ENCODE results near the gene WDR5. TPM values are rescaled to one million over a fixed set of nuclear protein-coding genes. Genes with fewer than 3 reads are reported as not detected.

Gene WDR5
- total RNA-seq, 2 donors from 2014 or later: 16.0 to 20.3 TPM

GRCh38 chr9:134130503-134131375 is 5.1 kb upstream of the WDR5 start:
- ATAC-seq (peak; percentile 49 to 59), DNase-seq (peak; percentile 62)
- intact Hi-C loops (cut with DNase I): loop anchor here in 1 of 2 donors (10.0 kb wide), 1 partner anchor 66 kb away; the partner anchor contains the start of gene BRD3

DNA sequence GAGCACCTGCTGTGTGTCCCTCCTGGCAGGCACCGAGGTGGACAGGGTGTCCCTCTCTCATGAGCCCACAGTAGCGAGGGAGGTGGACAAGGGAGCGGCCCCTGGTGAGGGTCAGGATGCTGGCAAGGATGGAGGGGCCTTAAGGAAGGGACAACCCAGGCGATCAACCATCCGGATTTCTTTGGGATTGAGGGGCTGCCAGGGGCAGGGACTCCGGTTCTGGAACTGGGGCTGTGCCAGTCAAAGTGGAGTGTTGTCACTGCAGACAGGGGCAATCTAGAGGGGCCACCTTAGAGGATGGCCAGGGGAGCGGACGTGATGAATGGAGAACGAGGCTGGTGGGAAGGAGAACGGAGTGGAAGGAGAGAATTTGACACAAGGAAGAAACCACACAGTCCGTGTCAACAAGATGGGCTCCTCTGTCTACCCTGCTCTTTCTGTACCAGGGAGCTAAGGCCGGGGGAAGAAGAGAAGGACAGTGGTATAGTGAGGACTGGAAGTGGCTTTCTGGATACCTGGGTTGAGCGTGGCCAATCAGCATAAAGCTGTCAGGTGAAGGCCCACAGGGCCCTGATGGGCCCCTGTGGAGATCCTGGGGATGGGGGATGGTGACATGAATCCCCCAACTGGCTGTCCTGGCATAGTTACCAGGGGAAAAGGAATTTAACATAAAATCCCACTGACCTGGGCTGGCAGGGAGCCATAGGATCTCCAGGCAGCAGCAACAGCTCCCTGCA is 4.2 kb upstream of the WDR5 start:
- intact Hi-C loops (cut with DNase I): loop anchor here in 1 of 2 donors (10.0 kb wide), 1 partner anchor 67 kb away; the partner anchor contains the start of gene BRD3
- DNase-seq (no peak), ATAC-seq (no peak)

DNA sequence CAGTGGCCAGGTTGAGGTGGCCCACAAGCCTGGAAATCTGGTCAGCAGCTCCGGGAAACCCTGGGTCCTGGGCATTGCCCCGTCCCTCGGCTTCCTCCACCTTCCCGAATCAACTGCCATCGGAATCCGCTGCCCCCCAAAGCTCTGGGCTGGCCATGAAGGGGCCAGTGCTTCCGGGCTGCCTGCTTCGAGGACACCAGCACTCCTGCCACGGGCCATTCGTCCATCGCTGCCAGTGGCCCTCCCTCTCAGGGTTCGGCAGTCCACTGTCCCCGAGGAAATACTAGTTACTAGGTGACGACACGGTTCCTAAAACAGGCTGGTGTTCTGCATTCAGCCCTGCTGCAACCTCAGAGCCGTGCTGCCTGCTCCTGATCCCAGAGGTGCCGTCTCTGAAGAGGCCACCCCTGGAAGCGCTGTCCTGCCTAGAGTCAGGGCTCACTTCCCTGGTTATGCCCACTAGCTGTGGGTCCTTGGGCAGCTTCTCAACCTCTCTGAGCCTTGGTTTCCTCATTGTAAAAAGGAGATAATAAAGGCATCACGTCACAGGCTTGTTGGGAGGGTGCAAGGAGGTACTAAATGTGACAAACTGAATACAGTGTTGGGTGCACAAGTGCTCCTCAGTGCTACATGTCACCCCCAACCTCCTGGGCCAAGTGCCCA is 3.5 kb upstream of the WDR5 start:
- ATAC-seq: no peak
- DNase-seq: no peak
- intact Hi-C loops (cut with DNase I): loop anchor here in 1 of 2 donors (10.0 kb wide), 1 partner anchor 68 kb away; the partner anchor contains the start of gene BRD3

DNA sequence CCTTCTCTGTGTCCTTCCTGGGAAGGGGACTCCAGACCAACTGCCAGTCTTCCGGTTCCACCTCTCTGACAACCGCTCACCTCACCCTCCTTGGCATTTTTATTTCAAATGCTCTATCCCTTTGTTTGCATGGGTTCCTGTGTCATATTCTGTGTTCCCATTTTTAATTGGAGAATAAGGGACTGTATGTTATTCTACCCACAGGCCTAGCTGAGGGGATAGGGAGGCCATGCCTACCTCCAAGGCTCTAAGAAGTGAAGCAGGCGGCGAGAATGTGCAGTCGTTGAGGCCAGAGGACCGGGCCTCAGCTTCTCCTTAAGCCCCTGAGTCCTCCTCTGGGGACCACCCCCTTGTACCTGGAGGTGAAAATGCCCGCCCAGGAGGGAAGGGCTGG is 936 bp upstream of the WDR5 start:
- intact Hi-C loops (cut with DNase I): loop anchor here in 1 of 2 donors (10.0 kb wide), 1 partner anchor 70 kb away; the partner anchor contains the start of gene BRD3
- ATAC-seq: no peak
- DNase-seq: no peak

DNA sequence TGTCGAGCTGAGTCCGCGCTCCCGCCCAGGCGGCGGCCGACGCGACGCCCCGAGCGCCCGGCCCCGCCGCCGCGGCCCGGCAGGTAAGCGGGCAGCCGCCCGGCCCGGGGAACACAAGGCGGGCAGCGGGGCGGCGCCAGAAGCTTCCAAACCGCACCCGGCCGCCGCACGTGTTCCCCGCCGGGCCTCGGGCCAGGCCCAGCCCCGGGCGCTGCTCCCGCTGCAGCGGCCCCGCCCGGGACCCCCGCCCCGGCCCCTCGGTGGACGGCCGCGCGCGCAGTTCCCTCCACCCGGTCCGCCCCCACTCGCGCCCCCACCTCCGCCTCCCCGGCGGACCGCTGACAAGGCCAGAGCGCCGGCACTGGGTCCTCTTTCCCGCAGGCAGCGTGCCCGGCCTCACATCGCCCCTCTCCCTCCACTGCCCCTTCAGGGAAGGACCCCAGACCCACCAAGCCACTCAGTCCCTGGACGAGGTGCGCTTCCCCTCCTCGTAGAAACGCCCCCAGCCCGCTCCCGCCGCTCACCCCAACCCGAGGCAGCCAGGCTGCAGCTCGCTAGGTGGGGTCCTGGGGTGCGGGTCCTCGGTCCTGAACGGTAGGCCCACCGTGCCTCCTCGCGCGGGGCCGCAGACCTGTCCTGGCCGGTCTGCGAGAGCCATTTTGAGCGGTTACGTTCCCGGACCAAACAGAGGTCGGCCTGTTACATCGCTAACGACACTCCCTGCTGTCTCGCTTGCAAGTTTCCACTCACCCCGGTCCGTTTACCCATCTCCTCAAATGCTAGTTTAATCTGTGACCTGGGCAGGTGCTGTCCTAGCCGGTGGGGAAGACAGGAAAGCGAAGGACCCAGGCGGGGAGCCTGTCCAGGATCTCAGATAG is 475 bp downstream of the WDR5 start:
- intact Hi-C loops (cut with DNase I): loop anchor here in 1 of 2 donors (10.0 kb wide), 1 partner anchor 72 kb away; the partner anchor contains the start of gene BRD3
- no peak for DNase-seq
- ATAC-seq: peak in 1 of 2 donors; percentile 5

GRCh38 chr9:134136996-134137299 is 1.1 kb downstream of the WDR5 start:
- no peak for DNase-seq
- intact Hi-C loops (cut with DNase I): loop anchor here in 1 of 2 donors (10.0 kb wide), 1 partner anchor 72 kb away; the partner anchor contains the start of gene BRD3
- ATAC-seq: no peak

DNA sequence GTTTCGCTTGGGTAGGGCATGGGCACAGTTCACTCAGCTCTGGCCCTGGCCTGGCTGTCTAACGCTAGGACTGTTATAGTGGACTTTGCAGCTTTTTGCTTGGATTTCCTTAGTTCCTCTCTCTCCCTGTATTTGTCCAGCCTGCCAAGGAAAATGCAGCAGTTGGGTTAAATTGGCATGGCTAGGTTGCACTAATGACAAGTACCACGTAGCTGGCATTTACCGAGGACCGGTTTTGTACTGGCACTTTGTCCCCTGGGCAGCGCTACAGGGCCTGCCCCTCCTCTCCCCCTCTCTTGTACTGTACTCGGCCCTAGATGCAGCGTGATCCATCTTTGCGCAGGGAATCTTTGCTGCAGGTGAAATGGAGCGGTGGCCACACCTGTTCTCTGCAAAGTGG is 2.4 kb downstream of the WDR5 start:
- DNase-seq: no peak
- intact Hi-C loops (cut with DNase I): loop anchor here in 1 of 2 donors (10.0 kb wide), 1 partner anchor 73 kb away; the partner anchor contains the start of gene BRD3
- ATAC-seq: no peak

DNA sequence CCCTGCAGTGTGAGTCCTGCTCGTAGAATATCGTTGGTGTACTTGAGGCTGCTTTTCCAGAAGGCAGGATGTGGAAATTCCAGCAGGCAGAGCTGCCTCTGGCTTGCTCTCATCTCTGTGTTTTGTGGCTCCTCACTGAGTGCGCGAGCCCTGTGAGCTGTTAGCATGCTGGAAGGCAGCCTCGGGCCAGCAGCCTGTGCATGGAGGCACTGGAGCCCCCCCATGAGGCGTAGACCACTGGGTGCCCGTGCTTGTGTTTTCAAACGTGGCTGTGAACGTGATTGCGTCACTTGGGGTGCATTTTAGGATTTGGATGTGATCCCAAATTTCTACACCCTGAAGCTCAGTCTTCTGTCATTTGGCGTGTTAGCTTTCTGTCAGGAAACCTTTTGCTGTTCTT is 3.2 kb downstream of the WDR5 start:
- ATAC-seq (no peak), DNase-seq (no peak)
- intact Hi-C loops (cut with DNase I): loop anchor here in 1 of 2 donors (10.0 kb wide), 1 partner anchor 74 kb away; the partner anchor contains the start of gene BRD3

- DNase-seq (no peak), ATAC-seq (no peak)
- intact Hi-C loops (cut with DNase I): no loop called here
Observed at GRCh38 chr9:134141906-134142305, 6.0 kb downstream of the WDR5 start.

DNA sequence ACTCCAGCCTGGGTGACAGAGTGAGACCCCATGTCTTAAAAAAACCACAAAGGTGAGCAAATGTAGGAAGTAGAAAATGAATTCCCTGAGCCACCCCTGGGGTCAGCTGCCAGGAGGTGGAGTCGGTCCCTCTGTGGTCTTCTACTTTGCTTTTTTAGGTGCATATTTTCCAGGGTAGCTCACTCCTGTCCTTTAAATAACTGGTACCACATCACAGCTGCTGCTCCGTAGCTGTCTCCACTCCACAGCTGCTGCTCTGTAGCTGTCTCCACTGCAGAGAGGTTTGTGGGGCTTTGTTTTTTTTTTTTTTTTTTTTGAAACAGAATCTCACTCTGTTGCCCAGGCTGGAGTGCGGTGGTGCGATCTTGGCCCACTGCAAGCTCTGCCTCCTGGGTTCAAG is 8.9 kb downstream of the WDR5 start:
- intact Hi-C loops (cut with DNase I): no loop called here
- ATAC-seq (no peak), DNase-seq (no peak)

GRCh38 chr9:134145262-134145661 is 9.4 kb downstream of the WDR5 start:
- DNase-seq (no peak), ATAC-seq (no peak)
- intact Hi-C loops (cut with DNase I): no loop called here

- DNase-seq: no peak
- peak in 1 of 2 donors; percentile 38 for ATAC-seq
- intact Hi-C loops (cut with DNase I): no loop called here
Observed at GRCh38 chr9:134146774-134147493, 11.1 kb downstream of the WDR5 start.

- DNase-seq: no peak
- ATAC-seq: no peak
- intact Hi-C loops (cut with DNase I): no loop called here
Observed at GRCh38 chr9:134149380-134149779, 13.5 kb downstream of the WDR5 start.

DNA sequence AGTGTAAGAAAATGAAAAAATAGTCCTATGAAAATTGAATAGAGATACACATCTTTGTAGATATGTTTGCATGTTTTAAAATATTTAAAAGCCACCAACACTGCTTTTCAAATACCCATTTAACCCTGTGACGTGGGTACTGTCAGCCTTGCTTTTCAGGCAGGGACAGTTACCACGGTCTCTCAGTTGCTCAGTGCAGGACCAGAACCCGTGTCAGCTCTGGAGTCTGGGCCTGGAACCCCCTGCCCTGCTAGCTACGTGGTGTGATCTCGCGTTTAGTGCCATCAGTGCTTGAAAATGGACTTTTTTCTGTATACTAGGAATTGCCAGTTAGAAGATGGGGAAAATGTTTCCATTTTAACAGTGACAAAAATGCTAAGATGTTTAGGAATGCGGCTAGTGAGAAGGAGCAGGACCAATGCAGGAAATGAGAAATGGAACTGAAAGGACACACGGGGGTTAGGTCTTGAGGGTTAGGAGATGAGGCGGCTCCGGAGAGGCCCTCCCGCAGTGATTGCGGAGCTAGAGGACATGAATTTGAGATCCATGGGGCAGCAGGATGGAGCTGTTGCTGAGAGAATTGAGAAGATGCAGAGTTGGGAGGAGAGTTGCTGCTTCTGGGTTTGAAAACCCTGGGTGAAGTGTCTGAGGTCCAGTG is 14.8 kb downstream of the WDR5 start:
- DNase-seq (no peak), ATAC-seq (no peak)
- intact Hi-C loops (cut with DNase I): no loop called here

DNA sequence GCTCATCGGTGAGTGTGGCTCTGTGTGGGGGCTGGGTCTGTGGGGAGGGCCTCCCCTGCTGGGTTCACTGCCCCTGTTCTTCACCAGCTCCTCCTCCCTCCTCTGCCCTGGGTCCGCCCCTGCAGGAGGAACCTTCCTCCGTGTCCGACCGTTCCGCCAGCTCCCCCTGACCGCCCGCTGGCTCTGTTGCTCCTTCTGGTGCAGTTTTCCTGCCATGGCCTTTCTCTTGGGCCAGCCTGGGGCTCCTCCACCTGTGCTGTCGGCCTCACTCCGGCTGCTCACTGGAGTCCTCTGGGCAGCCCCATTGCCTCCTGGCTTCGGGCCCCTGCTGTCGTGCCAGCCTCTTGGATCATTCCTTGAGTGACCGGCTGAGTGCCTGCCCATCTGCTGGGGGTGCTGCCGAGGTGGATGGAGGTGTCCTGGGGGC is 16.2 kb downstream of the WDR5 start:
- DNase-seq (no peak), ATAC-seq (no peak)
- intact Hi-C loops (cut with DNase I): no loop called here

DNA sequence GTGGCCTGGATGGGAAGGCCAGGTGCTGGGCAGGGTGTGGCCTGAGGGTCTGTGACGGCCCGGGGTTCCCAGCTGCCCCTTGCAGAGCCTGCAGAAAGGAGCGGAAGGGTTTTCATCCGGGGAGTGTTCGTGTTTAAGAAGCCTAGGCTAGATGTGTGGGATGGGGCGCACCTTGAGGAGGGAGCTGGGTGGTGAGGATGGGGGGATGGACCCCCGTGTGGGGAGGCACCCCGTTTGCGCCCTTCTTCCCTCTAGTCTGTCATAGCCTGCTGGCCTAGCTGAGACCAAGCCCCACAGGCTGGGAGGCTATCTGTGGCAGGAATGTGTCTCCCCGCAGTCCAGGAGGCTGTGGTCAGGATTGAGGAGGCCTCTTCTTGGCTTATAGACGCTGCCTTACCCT is 16.6 kb downstream of the WDR5 start:
- intact Hi-C loops (cut with DNase I): no loop called here
- ATAC-seq: no peak
- DNase-seq: no peak

DNA sequence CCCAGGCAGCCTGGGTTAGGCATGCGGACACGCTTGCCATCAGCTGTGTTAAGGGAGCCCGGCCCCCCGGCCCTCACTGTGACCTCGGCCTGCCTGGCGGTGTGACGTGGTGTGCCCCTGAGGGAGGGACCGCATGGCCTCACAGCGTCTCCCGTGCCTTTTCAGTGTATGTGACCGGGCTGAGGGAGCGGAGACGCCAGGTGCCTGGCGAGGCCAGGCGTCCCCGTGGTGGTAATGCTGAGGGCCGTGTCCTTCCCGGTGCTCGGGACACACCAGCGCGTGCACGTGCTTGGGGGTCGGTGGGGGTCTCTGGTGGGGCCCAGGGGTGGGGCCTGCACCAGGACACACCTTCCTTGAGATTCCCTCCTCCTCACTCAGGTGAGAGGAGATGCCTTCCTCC is 17.6 kb downstream of the WDR5 start:
- ATAC-seq (no peak), DNase-seq (no peak)
- intact Hi-C loops (cut with DNase I): no loop called here

All from left cardiac atrium (tissue), 4 donors.